B cell (primary cell): ENCODE results near the gene TOX2. TPM values are rescaled to one million over a fixed set of nuclear protein-coding genes. Genes with fewer than 3 reads are reported as not detected.

Experiments
- ATAC-seq: fragments of 200-7000 bp; cut with Tn5 transposase; one replicate; pipeline ENCODE4 v1.10.0; 2021; ENCODE audit warnings: low read depth, mild to moderate bottlenecking, moderate number of reproducible peaks, moderate library complexity
- CTCF ChIA-PET: fragments of 350-600 bp; sonication (Branson Sonifier 250); formaldehyde crosslinking; loops from one replicate; lab custom pipeline; 2021; ENCODE audit warnings: antibody characterized with exemption, inconsistent platforms; lab: Charles Lee
- POLR2A ChIA-PET: fragments of 350-600 bp; sonication (Branson Sonifier 250); formaldehyde crosslinking; loops from one replicate; lab custom pipeline; 2021; ENCODE audit warnings: antibody characterized with exemption; lab: Charles Lee
- DNase-seq: peaks from one replicate; pipeline ENCODE4 v3.0.0; 2013
- H2AFZ ChIP-seq: 2 replicates; pipeline ENCODE4 v1.6.1; 2012; ENCODE audit warnings: mild to moderate bottlenecking, low read depth, low read length; ENCODE audit not compliant: insufficient read depth, poor library complexity, severe bottlenecking
- H3K27ac ChIP-seq, 2 donors: 1 replicate in 1 of 2; 2 replicates in 1 of 2; pipeline ENCODE4 v1.5.1; 2012 to 2013; ENCODE audit warnings: low read length in 2 of 2, mild to moderate bottlenecking in 2 of 2, moderate library complexity in 1 of 2
- H3K27me3 ChIP-seq, 4 experiments: fragments of 200-600 bp in 1 of 4; sonication (generic) in 1 of 4; replicated peaks in 1 of 4; 1 replicate in 2 of 4; 2 replicates in 2 of 4; pipeline versions ENCODE4 v1.6.1 to v1.7.0; 2013 to 2016; ENCODE audit warnings: low read length in 3 of 4, mild to moderate bottlenecking in 2 of 4, mixed read lengths in 1 of 4, moderate library complexity in 1 of 4; ENCODE audit not compliant: insufficient read depth in 4 of 4, control insufficient read depth in 3 of 4; ENCODE audit errors: control extremely low read depth in 1 of 4
- H3K36me3 ChIP-seq, 2 experiments: replicated peaks in 1 of 2; 1 replicate in 1 of 2; 2 replicates in 1 of 2; pipeline versions ENCODE4 v1.6.1 to v1.7.1; 2013; ENCODE audit warnings: low read length in 1 of 2; ENCODE audit not compliant: insufficient read depth in 2 of 2, control insufficient read depth in 1 of 2; ENCODE audit errors: control extremely low read depth in 1 of 2, extremely low read depth in 1 of 2
- H3K4me1 ChIP-seq, 2 donors: fragments of 200-600 bp in 1 of 2; sonication (generic) in 1 of 2; 1 replicate in 1 of 2; 2 replicates in 1 of 2; pipeline versions ENCODE4 v1.5.1 to v1.6.1; 2013 to 2017; ENCODE audit warnings: low read length in 2 of 2; ENCODE audit not compliant: control insufficient read depth in 2 of 2, insufficient read depth in 2 of 2
- H3K4me2 ChIP-seq: replicated peaks from 2 replicates; pipeline ENCODE3; 2012; ENCODE audit warnings: mild to moderate bottlenecking, low read depth, low read length; ENCODE audit not compliant: poor library complexity, severe bottlenecking
- H3K4me3 ChIP-seq, 5 experiments: fragments of 200-600 bp in 1 of 5; sonication (generic) in 1 of 5; 1 replicate in 3 of 5; 2 replicates in 2 of 5; pipeline versions ENCODE4 v1.5.1 to v1.7.0; 2011 to 2016; ENCODE audit warnings: low read length in 4 of 5, mild to moderate bottlenecking in 4 of 5, low read depth in 2 of 5, control low read depth in 1 of 5, moderate library complexity in 1 of 5; ENCODE audit not compliant: insufficient read depth in 1 of 5; ENCODE audit errors: control extremely low read depth in 1 of 5, extremely low read depth in 1 of 5
- H3K79me2 ChIP-seq: fragments of 200-600 bp; sonication (generic); one replicate; pipeline ENCODE4 v1.6.0; 2016; ENCODE audit warnings: low read length; ENCODE audit not compliant: control insufficient read depth, insufficient read depth
- H3K9ac ChIP-seq: fragments of 200-600 bp; sonication (generic); 2 replicates; pipeline ENCODE4 v1.6.1; 2017; ENCODE audit warnings: mild to moderate bottlenecking, low read length, moderate library complexity
- H3K9me3 ChIP-seq, 3 donors: one replicate each; pipeline versions ENCODE4 v1.6.1 to v1.7.1; 2013; ENCODE audit warnings: low read length in 2 of 3; ENCODE audit not compliant: control insufficient read depth in 2 of 3, insufficient read depth in 1 of 3; ENCODE audit errors: control extremely low read depth in 1 of 3
- H4K20me1 ChIP-seq: 2 replicates; pipeline ENCODE4 v1.6.0; 2012; ENCODE audit warnings: mild to moderate bottlenecking, low read length; ENCODE audit not compliant: insufficient read depth, control insufficient read depth, poor library complexity, severe bottlenecking
- H3K27ac Mint-ChIP-seq: one replicate; pipeline ENCODE4 v1.8.0; 2021; ENCODE audit warnings: mixed read lengths
- H3K27me3 Mint-ChIP-seq: one replicate; pipeline ENCODE4 v1.8.0; 2021; ENCODE audit warnings: mixed read lengths
- H3K4me1 Mint-ChIP-seq: one replicate; pipeline ENCODE4 v1.8.0; 2021; ENCODE audit warnings: mixed read lengths
- H3K4me3 Mint-ChIP-seq: one replicate; pipeline ENCODE4 v1.8.0; 2021; ENCODE audit warnings: mixed read lengths
- H3K9me3 Mint-ChIP-seq: one replicate; pipeline ENCODE4 v1.8.0; 2022; ENCODE audit warnings: mixed read lengths; ENCODE audit not compliant: insufficient read depth
- CTCF ChIP-seq: fragments of 200-600 bp; IDR thresholded peaks from one replicate; pipeline ENCODE4 v1.8.0; 2022; ENCODE audit warnings: antibody characterized with exemption, mild to moderate bottlenecking
- EZH2 ChIP-seq: IDR thresholded peaks from 2 replicates; pipeline ENCODE4 v1.6.1; 2012; ENCODE audit warnings: borderline replicate concordance, low read depth, mild to moderate bottlenecking, moderate library complexity, low read length; ENCODE audit not compliant: insufficient read depth, poor library complexity, severe bottlenecking
- WGBS: methylation state at CpG from one replicate; pipeline ENCODE4 v1.1.5; 2013; ENCODE audit warnings: missing lambda C conversion rate; ENCODE audit not compliant: insufficient coverage; 5-methylcytosine and 5-hydroxymethylcytosine counted together
- intact Hi-C: fragments of 100-400 bp; cut with micrococcal nuclease; formaldehyde crosslinking; loops from one replicate; pipeline ENCODE4 v1.10.0; 2022
- polyA plus RNA-seq: library from polyadenylated mRNA; depleted of rRNA; stranded (reverse); fragments of >200 nt; gene quantifications from 2 replicates; pipeline ENCODE4 v1.2.3, GENCODE V29; 2012
- total RNA-seq, 2 donors: library from RNA; stranded (reverse); fragments of 120-200 nt in 1 of 2; gene quantifications; 1 replicate in 1 of 2; 2 replicates in 1 of 2; pipeline versions ENCODE4 v1.2.3 to v1.2.4, GENCODE V29; 2013 to 2022

Gene TOX2
- total and polyA plus RNA-seq, 2 donors (not counting 1 experiment from before 2014, with no cell fraction given): 1.2 to 4.1 TPM

- H3K27ac Mint-ChIP-seq: no peak overlapping the region
- H3K4me1 ChIP-seq: peaks cover 12 to 30% of the 10 kb centered on the region in 2 donors
- no peak overlapping the region for H3K4me2 ChIP-seq
- H3K4me1 Mint-ChIP-seq: peaks cover 31% of the 10 kb centered on the region
- H3K9me3 ChIP-seq: peaks cover 0 to 4% (median 0%) of the 10 kb centered on the region in 3 donors
- peaks cover 0 to 2% (median 0%) of the 10 kb centered on the region in 4 experiments for H3K27me3 ChIP-seq
- ChIA-PET CTCF (no interaction called here), POLR2A (no interaction called here)
- 86% methylated on average over 11 of the region's 12 CpGs for whole genome bisulfite sequencing
- no peaks in the 10 kb centered on the region for H3K36me3 ChIP-seq
- H3K9ac ChIP-seq: no peak overlapping the region
- TF ChIP-seq CTCF (no peak), EZH2 (no peak)
- H3K27me3 Mint-ChIP-seq: no peaks in the 10 kb centered on the region
- ATAC-seq (no peak), DNase-seq (no peak)
- intact Hi-C loops: no loop called here
- no peak overlapping the region for H3K4me3 ChIP-seq
- H4K20me1 ChIP-seq: no peaks in the 10 kb centered on the region
- H2AFZ ChIP-seq: no peak overlapping the region
- no peak overlapping the region for H3K27ac ChIP-seq
- H3K79me2 ChIP-seq: no peaks in the 10 kb centered on the region
- H3K9me3 Mint-ChIP-seq: no peaks in the 10 kb centered on the region
- no peak overlapping the region for H3K4me3 Mint-ChIP-seq
Measured at GRCh38 chr20:44074252-44075151, 159.8 kb downstream of the TOX2 start.
